ENCODE results near the gene ZCCHC12. TPM values are rescaled to one million over a fixed set of nuclear protein-coding genes. Genes with fewer than 3 reads are reported as not detected.

Gene ZCCHC12
- total and polyA plus RNA-seq, 9 of the 15 experiments (the other 6 are each of a cell fraction or from before 2014, with no cell fraction given) = 0.07 to 0.15 TPM; not detected in 7

- TF ChIP-seq CTBP1 (IDR thresholded peaks at IDR 0.05; ENCODE audit: borderline replicate concordance) (peak; percentile 49; the same call in 1 of the 2 replicates), CXXC5 (CRISPR knock-in tag; IDR thresholded peaks at IDR 0.05) (peak; percentile 81), FOXK1 (CRISPR knock-in tag; IDR thresholded peaks at IDR 0.05; ENCODE audit: borderline replicate concordance) (no peak), HDGF (IDR thresholded peaks at IDR 0.05) (no peak), POLR2AphosphoS2 (IDR thresholded peaks at IDR 0.05; ENCODE audit: low read length) (no peak), ZBTB17 (CRISPR knock-in tag; IDR thresholded peaks at IDR 0.05) (no peak), GATAD2B (IDR thresholded peaks at IDR 0.05; ENCODE audit: borderline replicate concordance) (peak; percentile 30; the same call in 1 of the 2 replicates), ZNF175 (CRISPR knock-in tag; IDR thresholded peaks at IDR 0.05; ENCODE audit: low read depth) (no peak), NR2F6 (CRISPR knock-in tag; IDR thresholded peaks at IDR 0.05) (no peak), ATF7 (IDR thresholded peaks at IDR 0.05) (peak; percentile 46; the same call in 1 of the 2 replicates), SNIP1 (IDR thresholded peaks at IDR 0.05; ENCODE audit: low read depth) (peak; percentile 65; the same call in 1 of the 2 replicates), GABPA (tag; conservative IDR thresholded peaks at IDR 0.05; ENCODE audit: low read depth) (no peak), TAF1 (IDR thresholded peaks at IDR 0.05; ENCODE audit: control insufficient read depth, extremely low read depth, insufficient read depth, low read length, severe bottlenecking) (no peak), HMG20B (CRISPR knock-in tag; IDR thresholded peaks at IDR 0.05) (no peak), ZBTB1 (CRISPR knock-in tag; IDR thresholded peaks at IDR 0.05; ENCODE audit: borderline replicate concordance, low read depth) (no peak), ZNF431 (CRISPR knock-in tag; IDR thresholded peaks at IDR 0.05) (no peak)
- TF ChIP-seq, protein P1, sequence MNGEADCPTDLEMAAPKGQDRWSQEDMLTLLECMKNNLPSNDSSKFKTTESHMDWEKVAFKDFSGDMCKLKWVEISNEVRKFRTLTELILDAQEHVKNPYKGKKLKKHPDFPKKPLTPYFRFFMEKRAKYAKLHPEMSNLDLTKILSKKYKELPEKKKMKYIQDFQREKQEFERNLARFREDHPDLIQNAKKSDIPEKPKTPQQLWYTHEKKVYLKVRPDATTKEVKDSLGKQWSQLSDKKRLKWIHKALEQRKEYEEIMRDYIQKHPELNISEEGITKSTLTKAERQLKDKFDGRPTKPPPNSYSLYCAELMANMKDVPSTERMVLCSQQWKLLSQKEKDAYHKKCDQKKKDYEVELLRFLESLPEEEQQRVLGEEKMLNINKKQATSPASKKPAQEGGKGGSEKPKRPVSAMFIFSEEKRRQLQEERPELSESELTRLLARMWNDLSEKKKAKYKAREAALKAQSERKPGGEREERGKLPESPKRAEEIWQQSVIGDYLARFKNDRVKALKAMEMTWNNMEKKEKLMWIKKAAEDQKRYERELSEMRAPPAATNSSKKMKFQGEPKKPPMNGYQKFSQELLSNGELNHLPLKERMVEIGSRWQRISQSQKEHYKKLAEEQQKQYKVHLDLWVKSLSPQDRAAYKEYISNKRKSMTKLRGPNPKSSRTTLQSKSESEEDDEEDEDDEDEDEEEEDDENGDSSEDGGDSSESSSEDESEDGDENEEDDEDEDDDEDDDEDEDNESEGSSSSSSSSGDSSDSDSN (IDR thresholded peaks at IDR 0.05; ENCODE audit: borderline replicate concordance in 1 of 2, low read depth in 2 of 2, low read length in 2 of 2) = 0 out of 4 replicates have a peak, but pooled peaks of 1 of the 2 experiments have one; percentile 28
- TF ChIP-seq, protein P2, sequence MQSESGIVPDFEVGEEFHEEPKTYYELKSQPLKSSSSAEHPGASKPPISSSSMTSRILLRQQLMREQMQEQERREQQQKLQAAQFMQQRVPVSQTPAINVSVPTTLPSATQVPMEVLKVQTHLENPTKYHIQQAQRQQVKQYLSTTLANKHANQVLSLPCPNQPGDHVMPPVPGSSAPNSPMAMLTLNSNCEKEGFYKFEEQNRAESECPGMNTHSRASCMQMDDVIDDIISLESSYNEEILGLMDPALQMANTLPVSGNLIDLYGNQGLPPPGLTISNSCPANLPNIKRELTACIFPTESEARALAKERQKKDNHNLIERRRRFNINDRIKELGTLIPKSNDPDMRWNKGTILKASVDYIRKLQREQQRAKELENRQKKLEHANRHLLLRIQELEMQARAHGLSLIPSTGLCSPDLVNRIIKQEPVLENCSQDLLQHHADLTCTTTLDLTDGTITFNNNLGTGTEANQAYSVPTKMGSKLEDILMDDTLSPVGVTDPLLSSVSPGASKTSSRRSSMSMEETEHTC (IDR thresholded peaks at IDR 0.05) = peak; percentile 69; the same call in 1 of the 2 replicates
- TF ChIP-seq, protein P3, sequence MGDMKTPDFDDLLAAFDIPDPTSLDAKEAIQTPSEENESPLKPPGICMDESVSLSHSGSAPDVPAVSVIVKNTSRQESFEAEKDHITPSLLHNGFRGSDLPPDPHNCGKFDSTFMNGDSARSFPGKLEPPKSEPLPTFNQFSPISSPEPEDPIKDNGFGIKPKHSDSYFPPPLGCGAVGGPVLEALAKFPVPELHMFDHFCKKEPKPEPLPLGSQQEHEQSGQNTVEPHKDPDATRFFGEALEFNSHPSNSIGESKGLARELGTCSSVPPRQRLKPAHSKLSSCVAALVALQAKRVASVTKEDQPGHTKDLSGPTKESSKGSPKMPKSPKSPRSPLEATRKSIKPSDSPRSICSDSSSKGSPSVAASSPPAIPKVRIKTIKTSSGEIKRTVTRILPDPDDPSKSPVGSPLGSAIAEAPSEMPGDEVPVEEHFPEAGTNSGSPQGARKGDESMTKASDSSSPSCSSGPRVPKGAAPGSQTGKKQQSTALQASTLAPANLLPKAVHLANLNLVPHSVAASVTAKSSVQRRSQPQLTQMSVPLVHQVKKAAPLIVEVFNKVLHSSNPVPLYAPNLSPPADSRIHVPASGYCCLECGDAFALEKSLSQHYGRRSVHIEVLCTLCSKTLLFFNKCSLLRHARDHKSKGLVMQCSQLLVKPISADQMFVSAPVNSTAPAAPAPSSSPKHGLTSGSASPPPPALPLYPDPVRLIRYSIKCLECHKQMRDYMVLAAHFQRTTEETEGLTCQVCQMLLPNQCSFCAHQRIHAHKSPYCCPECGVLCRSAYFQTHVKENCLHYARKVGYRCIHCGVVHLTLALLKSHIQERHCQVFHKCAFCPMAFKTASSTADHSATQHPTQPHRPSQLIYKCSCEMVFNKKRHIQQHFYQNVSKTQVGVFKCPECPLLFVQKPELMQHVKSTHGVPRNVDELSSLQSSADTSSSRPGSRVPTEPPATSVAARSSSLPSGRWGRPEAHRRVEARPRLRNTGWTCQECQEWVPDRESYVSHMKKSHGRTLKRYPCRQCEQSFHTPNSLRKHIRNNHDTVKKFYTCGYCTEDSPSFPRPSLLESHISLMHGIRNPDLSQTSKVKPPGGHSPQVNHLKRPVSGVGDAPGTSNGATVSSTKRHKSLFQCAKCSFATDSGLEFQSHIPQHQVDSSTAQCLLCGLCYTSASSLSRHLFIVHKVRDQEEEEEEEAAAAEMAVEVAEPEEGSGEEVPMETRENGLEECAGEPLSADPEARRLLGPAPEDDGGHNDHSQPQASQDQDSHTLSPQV (IDR thresholded peaks at IDR 0.05) = 0 out of 2 replicates have a peak, but pooled peaks have one; percentile 38
Measured at GRCh38 chrX:118839334-118839958, 15.8 kb downstream of the ZCCHC12 start (continued).
